H1 (cell line): ENCODE measurements around the gene ARHGEF12. TPM values are rescaled to one million over a fixed set of nuclear protein-coding genes. Genes with fewer than 3 reads are reported as not detected.
A peak's percentile ranks its signal among the peaks of the same experiment; 100 is the strongest.

Experiments
- CTCF ChIA-PET: fragments of 300-600 bp; sonication (Branson Sonifier 250); formaldehyde crosslinking; loops from one replicate; lab custom pipeline; 2021; ENCODE audit not compliant: partially characterized antibody; lab: Charles Lee
- POLR2A ChIA-PET: fragments of 300-600 bp; sonication (Branson Sonifier 250); formaldehyde crosslinking; loops from one replicate; lab custom pipeline; 2021; ENCODE audit warnings: inconsistent platforms; ENCODE audit not compliant: partially characterized antibody; lab: Charles Lee
- DNase-seq, 2 experiments: peaks; one replicate each; pipeline versions ENCODE4 v3.0.0 to v3.0.0-alpha.2; 2010 to 2022; ENCODE audit warnings: low spot score in 2 of 2, low read depth in 1 of 2, mixed read lengths in 1 of 2
- FAIRE-seq: peaks from 2 replicates; lab custom pipeline; 2011; peaks lifted over from hg19 to GRCh38; lab: Jason Lieb, UNC
- H2AFZ ChIP-seq: 2 replicates; pipeline ENCODE4 v1.8.1; 2012; ENCODE audit warnings: low read length, inconsistent platforms
- H2AK5ac ChIP-seq: 2 replicates; pipeline ENCODE4 v1.6.1; 2013; ENCODE audit warnings: low read depth, low read length
- H2BK120ac ChIP-seq: replicated peaks from 2 replicates; pipeline ENCODE3; 2013; ENCODE audit warnings: low read depth, low read length, inconsistent platforms
- H2BK12ac ChIP-seq: 2 replicates; pipeline ENCODE4 v1.6.1; 2013; ENCODE audit warnings: low read depth, low read length
- H2BK15ac ChIP-seq: 2 replicates; pipeline ENCODE4 v1.6.1; 2013; ENCODE audit warnings: low read length
- H2BK20ac ChIP-seq: 2 replicates; pipeline ENCODE4 v1.6.1; 2013; ENCODE audit warnings: low read length
- H2BK5ac ChIP-seq: 2 replicates; pipeline ENCODE4 v1.6.1; 2013; ENCODE audit warnings: low read depth, low read length
- H3K14ac ChIP-seq: 2 replicates; pipeline ENCODE4 v1.6.1; 2013; ENCODE audit warnings: inconsistent platforms; ENCODE audit not compliant: insufficient read length
- H3K18ac ChIP-seq: 2 replicates; pipeline ENCODE4 v1.6.1; 2013; ENCODE audit warnings: low read length; ENCODE audit errors: extremely low read depth
- H3K23ac ChIP-seq: 2 replicates; pipeline ENCODE4 v1.6.1; 2013; ENCODE audit warnings: inconsistent platforms; ENCODE audit not compliant: insufficient read length
- H3K23me2 ChIP-seq: 2 replicates; pipeline ENCODE4 v1.6.1; 2013; ENCODE audit warnings: low read depth, low read length
- H3K27ac ChIP-seq: 2 replicates; pipeline ENCODE4 v1.6.1; 2011; ENCODE audit warnings: low read depth, low read length, inconsistent platforms
- H3K27me3 ChIP-seq, 4 experiments: replicated peaks in 1 of 4; 1 replicate in 1 of 4; 2 replicates in 3 of 4; pipeline versions ENCODE4 v1.6.1 to v1.8.1; 2011 to 2013; ENCODE audit warnings: low read length in 3 of 4, mild to moderate bottlenecking in 3 of 4, inconsistent platforms in 2 of 4, mixed read lengths in 2 of 4, moderate library complexity in 1 of 4; ENCODE audit not compliant: control insufficient read depth in 3 of 4, insufficient read depth in 3 of 4; ENCODE audit errors: extremely low read depth in 1 of 4
- H3K36me3 ChIP-seq, 4 experiments: 2 replicates each; pipeline versions ENCODE4 v1.6.1 to v1.8.1; 2011 to 2013; ENCODE audit warnings: mild to moderate bottlenecking in 4 of 4, low read length in 3 of 4, moderate library complexity in 2 of 4, control low read depth in 1 of 4, inconsistent platforms in 1 of 4; ENCODE audit not compliant: insufficient read depth in 4 of 4, control insufficient read depth in 2 of 4
- H3K4ac ChIP-seq: replicated peaks from 2 replicates; pipeline ENCODE3; 2013; ENCODE audit warnings: low read length, low read depth, mixed read lengths, inconsistent platforms; ENCODE audit not compliant: insufficient read length
- H3K4me1 ChIP-seq, 4 experiments: replicated peaks in 1 of 4; 1 replicate in 1 of 4; 2 replicates in 3 of 4; pipeline versions ENCODE4 v1.6.1 to v1.8.1; 2011 to 2013; ENCODE audit warnings: low read length in 3 of 4, inconsistent platforms in 2 of 4, mixed read lengths in 1 of 4; ENCODE audit not compliant: insufficient read depth in 4 of 4, control insufficient read depth in 3 of 4
- H3K4me2 ChIP-seq, 2 experiments: 2 replicates each; pipeline versions ENCODE4 v1.6.1 to v1.8.1; 2011 to 2013; ENCODE audit warnings: low read depth in 2 of 2, low read length in 2 of 2, control low read depth in 1 of 2, inconsistent platforms in 1 of 2, mild to moderate bottlenecking in 1 of 2; ENCODE audit not compliant: insufficient read depth in 1 of 2
- H3K4me3 ChIP-seq, 4 experiments: fragments of 200-600, 300-600 bp in 1 of 4; sonication (generic), shearing (Covaris generic), sonication (Bioruptor Twin) in 1 of 4; 2 replicates each; pipeline versions ENCODE4 v1.5.1 to v1.8.1; 2011 to 2016; ENCODE audit warnings: low read length in 4 of 4, low read depth in 3 of 4, control low read depth in 2 of 4, inconsistent platforms in 2 of 4, mild to moderate bottlenecking in 2 of 4, mixed read lengths in 1 of 4, moderate library complexity in 1 of 4; ENCODE audit not compliant: insufficient read depth in 2 of 4; ENCODE audit errors: extremely low read depth in 1 of 4
- H3K56ac ChIP-seq: replicated peaks from 2 replicates; pipeline ENCODE3; 2013; ENCODE audit warnings: low read depth, mild to moderate bottlenecking, mixed read lengths, low read length, inconsistent platforms; ENCODE audit not compliant: insufficient read length
- H3K79me1 ChIP-seq: 2 replicates; pipeline ENCODE4 v1.6.1; 2013; ENCODE audit warnings: low read depth, low read length, control low read depth
- H3K79me2 ChIP-seq, 2 experiments: 2 replicates each; pipeline versions ENCODE4 v1.6.1 to v1.8.1; 2012 to 2013; ENCODE audit warnings: low read length in 2 of 2, mild to moderate bottlenecking in 2 of 2, inconsistent platforms in 1 of 2; ENCODE audit not compliant: insufficient read depth in 2 of 2, control insufficient read depth in 1 of 2
- H3K9ac ChIP-seq, 4 experiments: replicated peaks in 1 of 4; 1 replicate in 1 of 4; 2 replicates in 3 of 4; pipeline versions ENCODE4 v1.6.1 to v1.8.1; 2011 to 2013; ENCODE audit warnings: low read depth in 3 of 4, low read length in 3 of 4, control low read depth in 2 of 4, mild to moderate bottlenecking in 2 of 4, moderate library complexity in 2 of 4, inconsistent platforms in 1 of 4; ENCODE audit errors: extremely low read depth in 1 of 4
- H3K9me3 ChIP-seq, 2 experiments: 2 replicates each; pipeline versions ENCODE4 v1.6.1 to v1.8.1; 2012 to 2013; ENCODE audit warnings: mild to moderate bottlenecking in 2 of 2, moderate library complexity in 2 of 2, control low read depth in 1 of 2, inconsistent platforms in 1 of 2, low read depth in 1 of 2, low read length in 1 of 2, mixed read lengths in 1 of 2; ENCODE audit not compliant: insufficient read depth in 2 of 2
- H4K20me1 ChIP-seq, 2 experiments: replicated peaks in 1 of 2; 2 replicates each; pipeline versions ENCODE3 to v1.8.1; 2011 to 2013; ENCODE audit warnings: inconsistent platforms in 2 of 2, low read length in 2 of 2, mild to moderate bottlenecking in 1 of 2; ENCODE audit not compliant: insufficient read depth in 2 of 2, control insufficient read depth in 1 of 2
- H4K5ac ChIP-seq: 2 replicates; pipeline ENCODE4 v1.6.1; 2013; ENCODE audit warnings: low read length, low read depth, mixed read lengths, inconsistent platforms; ENCODE audit not compliant: insufficient read length
- H4K8ac ChIP-seq: 2 replicates; pipeline ENCODE4 v1.8.0; 2013; ENCODE audit warnings: mild to moderate bottlenecking, moderate library complexity, low read length, inconsistent platforms; ENCODE audit not compliant: insufficient read depth; ENCODE audit errors: extremely low read depth
- H4K91ac ChIP-seq: replicated peaks from 2 replicates; pipeline ENCODE3; 2013; ENCODE audit warnings: low read length, mixed read lengths, inconsistent platforms; ENCODE audit not compliant: insufficient read length
- ASH2L ChIP-seq: fragments of 200-600, 300-600 bp; sonication (generic); IDR thresholded peaks from one replicate; pipeline ENCODE4 v1.7.1; 2017; ENCODE audit warnings: low read length
- ZNF274 ChIP-seq: IDR thresholded peaks from 2 replicates; pipeline ENCODE4 v1.7.0; 2012; ENCODE audit warnings: low read length, borderline replicate concordance; ENCODE audit errors: extremely low read depth
- WGBS, 2 experiments: shearing (Covaris generic) in 1 of 2; methylation state at CpG; one replicate each; pipeline versions ENCODE4 v1.1.6 to v1.1.7; 2013 to 2015; ENCODE audit warnings: low lambda C conversion rate in 2 of 2, mixed read lengths in 2 of 2, inconsistent platforms in 1 of 2, low coverage in 1 of 2, missing lambda C conversion rate in 1 of 2; ENCODE audit not compliant: insufficient replicate concordance in 2 of 2, insufficient coverage in 1 of 2, insufficient read length in 1 of 2; ENCODE audit errors: extremely low coverage in 1 of 2, missing lambda C conversion rate in 1 of 2; 5-methylcytosine and 5-hydroxymethylcytosine counted together
- polyA plus RNA-seq, 7 experiments: library from polyadenylated mRNA; depleted of rRNA in 3 of 7; stranded (reverse) in 5 of 7; unstranded in 2 of 7; fragments of >200 nt in 5 of 7; fragments of 200-250 nt in 2 of 7; gene quantifications; 1 replicate in 5 of 7; 2 replicates in 1 of 7; 4 replicates in 1 of 7; pipeline versions ENCODE4 v1.2.1 to v1.2.3, GENCODE V29; 2011 to 2013; ENCODE audit warnings: missing spikeins in 2 of 7, mixed read lengths in 2 of 7
- total RNA-seq: library from RNA; stranded (reverse); fragmentation: NEBNext Ultra II Directional; extraction: Animal tissue kit (Norgen Biotek cat#: 25700); gene quantifications from 2 replicates; pipeline ENCODE4 v1.2.1, GENCODE V29; 2021

The ARHGEF12 gene
- total and polyA plus RNA-seq, 2 of the 8 experiments (the other 6 are each of a cell fraction or from before 2014, with no cell fraction given) = 5.1 to 33.7 TPM

DNA sequence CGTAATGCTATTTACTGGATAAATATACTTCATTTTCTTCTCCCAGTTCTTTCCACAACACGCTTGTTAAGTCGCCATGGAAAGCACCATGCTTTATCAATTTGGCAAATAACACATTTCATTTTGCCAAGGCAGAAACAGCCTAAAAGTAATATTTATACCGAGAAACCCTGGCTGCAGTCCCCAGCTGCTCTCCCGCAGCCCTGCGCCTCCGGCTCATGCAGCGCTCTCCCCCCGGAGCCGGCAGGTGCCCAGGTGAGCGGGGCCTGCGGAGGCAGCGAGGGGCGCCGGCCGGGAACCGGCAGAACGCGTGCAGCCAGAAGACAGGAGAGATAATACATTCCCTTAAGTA, 681 bp upstream of the ARHGEF12 start:
- peak overlapping the region; percentile 89 to 98 (median 96) for H3K4me3 ChIP-seq
- DNase-seq = no peak
- no peak overlapping the region for H2AK5ac ChIP-seq
- POLR2A ChIA-PET = interaction anchor here (0.7 to 3.8 kb wide), 9 partner anchors 9 to 166 kb away, joined by 3 to 27 read pairs (median 4); partner anchors contain the start of gene TLCD5
- 6% methylated on average over 19 of the region's 19 CpGs; no CpG with 5 or more reads in 1 of the 2 experiments for WGBS, 2 experiments
- peak overlapping the region; percentile 53 to 75 for H3K4me2 ChIP-seq
- peak overlapping the region; percentile 32; the same call in 1 of the 2 replicates for H3K27ac ChIP-seq
- H4K8ac ChIP-seq = no peak overlapping the region; the same call in 1 of the 2 replicates
- H3K4me1 ChIP-seq = peaks cover 0 to 8% (median 5%) of the 10 kb centered on the region in 4 experiments; a peak in 6 of 7 replicates
- peaks cover 0 to 3% (median under 1%) of the 10 kb centered on the region in 4 experiments; a peak in 3 of 8 replicates for H3K36me3 ChIP-seq
- no peak for TF ChIP-seq ZNF274
- peak; percentile 15 for TF ChIP-seq ASH2L
- CTCF ChIA-PET = interaction anchor here (0.7 to 2.5 kb wide), 41 partner anchors 10 to 1819 kb away, joined by 3 to 19 read pairs (median 4); partner anchors contain the start of genes POU2F3 and TLCD5
- peak overlapping the region; percentile 3 for H4K5ac ChIP-seq
- H4K20me1 ChIP-seq = peaks cover 3 to 8% of the 10 kb centered on the region in 2 experiments
- peak overlapping the region; percentile 83 for H3K4ac ChIP-seq
- H3K14ac ChIP-seq = no peak overlapping the region
- H4K91ac ChIP-seq = peak overlapping the region; percentile 18
- H3K79me2 ChIP-seq = peaks cover 8 to 38% of the 10 kb centered on the region in 2 experiments; a peak in 3 of 4 replicates
- no peaks in the 10 kb centered on the region for H3K9me3 ChIP-seq
- no peak overlapping the region for H2BK15ac ChIP-seq
- no peak overlapping the region for H3K23ac ChIP-seq
- H3K79me1 ChIP-seq = no peaks in the 10 kb centered on the region
- H3K18ac ChIP-seq = peak overlapping the region; percentile 36; the same call in 1 of the 2 replicates
- no peak for FAIRE-seq
- no peak overlapping the region for H2BK120ac ChIP-seq
- H3K23me2 ChIP-seq = peaks cover 10% of the 10 kb centered on the region
- no peak overlapping the region for H3K56ac ChIP-seq
- no peak overlapping the region for H2BK5ac ChIP-seq
- H2BK20ac ChIP-seq = no peak overlapping the region
- H2BK12ac ChIP-seq = no peak overlapping the region
- no peaks in the 10 kb centered on the region for H3K27me3 ChIP-seq
- peak overlapping the region in 2 of 4 experiments; percentile 38 to 43; a peak in 3 of 7 replicates for H3K9ac ChIP-seq
- H2AFZ ChIP-seq = peak overlapping the region; percentile 37; the same call in 1 of the 2 replicates
